H9 (cell line): ENCODE data around the gene CACTIN. TPM values are rescaled to one million over a fixed set of nuclear protein-coding genes. Genes with fewer than 3 reads are reported as not detected.

Source experiments
- DNase-seq: peaks from one replicate; pipeline ENCODE4 v3.0.0-alpha.2; 2017
- H2AFZ ChIP-seq: one replicate; pipeline ENCODE4 v1.6.1; 2013; ENCODE audit warnings: mild to moderate bottlenecking, low read length, control low read depth, moderate library complexity
- H2AK5ac ChIP-seq: 2 replicates; pipeline ENCODE4 v1.6.1; 2013; ENCODE audit warnings: low read length, control low read depth, mixed read lengths; ENCODE audit not compliant: insufficient read length
- H2BK120ac ChIP-seq: one replicate; pipeline ENCODE4 v1.6.1; 2013; ENCODE audit warnings: low read depth, mild to moderate bottlenecking, low read length, control low read depth, inconsistent platforms; ENCODE audit not compliant: poor library complexity, severe bottlenecking
- H2BK12ac ChIP-seq: 2 replicates; pipeline ENCODE4 v1.6.1; 2013; ENCODE audit warnings: low read length, control low read depth, mixed read lengths, low read depth; ENCODE audit not compliant: insufficient read length
- H2BK15ac ChIP-seq: 2 replicates; pipeline ENCODE4 v1.6.1; 2013; ENCODE audit warnings: low read depth, low read length, control low read depth
- H2BK20ac ChIP-seq: one replicate; pipeline ENCODE4 v1.6.1; 2013; ENCODE audit warnings: low read depth, mild to moderate bottlenecking, low read length, control low read depth, inconsistent platforms; ENCODE audit not compliant: poor library complexity, severe bottlenecking
- H2BK5ac ChIP-seq: 2 replicates; pipeline ENCODE4 v1.6.1; 2013; ENCODE audit warnings: low read length, control low read depth, mixed read lengths; ENCODE audit not compliant: insufficient read length
- H3K14ac ChIP-seq: 2 replicates; pipeline ENCODE4 v1.6.1; 2013; ENCODE audit warnings: low read length, control low read depth; ENCODE audit not compliant: insufficient read depth
- H3K18ac ChIP-seq: 2 replicates; pipeline ENCODE4 v1.6.1; 2013; ENCODE audit warnings: low read depth, mild to moderate bottlenecking, mixed read lengths, low read length, control low read depth; ENCODE audit not compliant: insufficient read length
- H3K23ac ChIP-seq: 2 replicates; pipeline ENCODE4 v1.6.1; 2013; ENCODE audit warnings: low read length, control low read depth, mixed read lengths, low read depth; ENCODE audit not compliant: insufficient read length
- H3K23me2 ChIP-seq: 2 replicates; pipeline ENCODE4 v1.6.1; 2013; ENCODE audit warnings: low read depth, mild to moderate bottlenecking, mixed read lengths, low read length, control low read depth; ENCODE audit not compliant: insufficient read length, poor library complexity, severe bottlenecking
- H3K27ac ChIP-seq: 2 replicates; pipeline ENCODE4 v1.5.1; 2013; ENCODE audit warnings: low read length, control low read depth, mixed read lengths, low read depth; ENCODE audit not compliant: insufficient read length
- H3K27me3 ChIP-seq: 2 replicates; pipeline ENCODE4 v1.6.1; 2013; ENCODE audit warnings: low read length, control low read depth, inconsistent platforms; ENCODE audit not compliant: insufficient read depth
- H3K4ac ChIP-seq: 2 replicates; pipeline ENCODE4 v1.6.1; 2013; ENCODE audit warnings: low read depth, mild to moderate bottlenecking, control low read depth, inconsistent platforms, low read length, moderate library complexity
- H3K4me1 ChIP-seq: 2 replicates; pipeline ENCODE4 v1.6.1; 2013; ENCODE audit warnings: low read length, control low read depth, inconsistent platforms; ENCODE audit not compliant: insufficient read depth
- H3K4me2 ChIP-seq: 2 replicates; pipeline ENCODE4 v1.6.1; 2013; ENCODE audit warnings: low read length, control low read depth, mixed read lengths; ENCODE audit not compliant: insufficient read length, insufficient read depth
- H3K56ac ChIP-seq: 2 replicates; pipeline ENCODE4 v1.6.1; 2013; ENCODE audit warnings: low read depth, mild to moderate bottlenecking, mixed read lengths, low read length, control low read depth; ENCODE audit not compliant: insufficient read length
- H3K79me1 ChIP-seq: 2 replicates; pipeline ENCODE4 v1.6.1; 2013; ENCODE audit warnings: low read depth, mild to moderate bottlenecking, moderate library complexity, low read length, control low read depth, inconsistent platforms; ENCODE audit not compliant: insufficient read depth, poor library complexity, severe bottlenecking
- H3K79me2 ChIP-seq: 2 replicates; pipeline ENCODE4 v1.6.1; 2013; ENCODE audit warnings: low read length, control low read depth, inconsistent platforms; ENCODE audit not compliant: insufficient read depth
- H3K9ac ChIP-seq: 2 replicates; pipeline ENCODE4 v1.6.1; 2013; ENCODE audit warnings: low read length, control low read depth, mixed read lengths; ENCODE audit not compliant: insufficient read length; ENCODE audit errors: extremely low read depth
- H3K9me3 ChIP-seq: one replicate; pipeline ENCODE4 v1.6.1; 2013; ENCODE audit warnings: low read depth, low read length, inconsistent platforms; ENCODE audit not compliant: control insufficient read depth
- H3T11ph ChIP-seq: one replicate; pipeline ENCODE4 v1.6.1; 2013; ENCODE audit warnings: mild to moderate bottlenecking, low read length, control low read depth, inconsistent platforms
- H4K20me1 ChIP-seq: one replicate; pipeline ENCODE4 v1.6.1; 2013; ENCODE audit not compliant: control insufficient read depth, insufficient read length, insufficient read depth
- H4K5ac ChIP-seq: 2 replicates; pipeline ENCODE4 v1.6.1; 2013; ENCODE audit warnings: low read depth, mild to moderate bottlenecking, mixed read lengths, low read length, control low read depth; ENCODE audit not compliant: insufficient read length
- H4K8ac ChIP-seq: replicated peaks from 2 replicates; pipeline ENCODE4 v1.6.1; 2013; ENCODE audit warnings: low read length, control low read depth, mixed read lengths, low read depth; ENCODE audit not compliant: insufficient read length
- H4K91ac ChIP-seq: 2 replicates; pipeline ENCODE4 v1.6.1; 2013; ENCODE audit warnings: low read depth, mild to moderate bottlenecking, moderate library complexity, mixed read lengths, low read length, control low read depth; ENCODE audit not compliant: insufficient read length
- H3K27ac Mint-ChIP-seq, 3 experiments: 2 replicates in 2 of 3; 3 replicates in 1 of 3; pipeline ENCODE4 v1.8.0; 2020 to 2021; ENCODE audit warnings: mixed read lengths in 3 of 3, mild to moderate bottlenecking in 1 of 3, moderate library complexity in 1 of 3
- H3K27me3 Mint-ChIP-seq: 2 replicates; pipeline ENCODE4 v1.8.0; 2021; ENCODE audit warnings: low read depth, mild to moderate bottlenecking, moderate library complexity, mixed read lengths
- H3K36me3 Mint-ChIP-seq, 3 experiments: 2 replicates in 2 of 3; 3 replicates in 1 of 3; pipeline ENCODE4 v1.8.0; 2020 to 2021; ENCODE audit warnings: low read depth in 3 of 3, mixed read lengths in 3 of 3; ENCODE audit not compliant: insufficient read depth in 1 of 3
- H3K4me1 Mint-ChIP-seq, 2 experiments: 2 replicates each; pipeline ENCODE4 v1.8.0; 2020; ENCODE audit warnings: mixed read lengths in 2 of 2
- H3K4me3 Mint-ChIP-seq, 2 experiments: 2 replicates in 1 of 2; 3 replicates in 1 of 2; pipeline ENCODE4 v1.8.0; 2020 to 2021; ENCODE audit warnings: mild to moderate bottlenecking in 2 of 2, mixed read lengths in 2 of 2, moderate library complexity in 1 of 2
- H3K9me3 Mint-ChIP-seq, 2 experiments: 2 replicates in 1 of 2; 3 replicates in 1 of 2; pipeline ENCODE4 v1.8.0; 2020; ENCODE audit warnings: mild to moderate bottlenecking in 2 of 2, mixed read lengths in 2 of 2, moderate library complexity in 1 of 2
- WGBS: extraction: QIAGEN DNeasy Blood & Tissue Kit; methylation state at CpG from one replicate; pipeline ENCODE4 v1.1.7; 2013; ENCODE audit warnings: missing lambda C conversion rate, low lambda C conversion rate, mixed read lengths; ENCODE audit not compliant: insufficient read length; ENCODE audit errors: extremely low coverage; 5-methylcytosine and 5-hydroxymethylcytosine counted together
- total RNA-seq: library from RNA; stranded (reverse); gene quantifications from 2 replicates; pipeline ENCODE4 v1.2.1, GENCODE V29; 2021
- TF ChIP-seq, protein P1 (sequence below): fragments of 200-600 bp; sonication (generic); conservative IDR thresholded peaks from 3 replicates; pipeline ENCODE4 v1.8.0; 2021; ENCODE audit warnings: antibody characterized with exemption, mild to moderate bottlenecking

The CACTIN gene
- total RNA-seq, 1 experiment from 2014 or later, result 37.3 TPM

DNA sequence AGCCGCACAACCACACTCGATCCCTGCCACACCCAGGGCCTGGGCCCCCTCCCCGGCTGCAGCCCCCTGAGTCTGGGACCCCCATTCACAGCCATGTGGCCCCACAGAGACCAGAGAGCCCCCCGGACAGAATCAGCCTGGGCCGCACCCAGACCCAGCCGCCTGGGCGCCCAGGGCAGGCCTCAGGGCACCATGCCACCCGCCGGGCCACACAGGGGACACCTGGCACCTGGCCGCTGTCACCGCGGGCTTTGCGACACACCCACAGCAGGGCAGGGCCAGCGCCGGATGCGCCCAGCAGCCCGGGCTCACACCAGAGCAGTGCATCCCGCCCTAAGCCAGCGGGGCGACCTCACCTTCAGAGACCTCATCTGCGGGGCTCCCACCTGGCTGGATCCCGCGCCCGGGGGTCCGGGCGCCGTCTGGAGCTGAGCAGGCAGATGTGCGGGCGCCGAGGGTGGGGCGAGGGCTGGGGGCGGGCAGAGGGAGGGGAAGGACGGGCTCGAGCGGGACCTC is 20.4 kb downstream of the CACTIN start:
- H3K9ac ChIP-seq, result no peak overlapping the region
- peaks cover 0 to 4% of the 10 kb centered on the region in 2 experiments; a peak in 1 of 5 replicates for H3K9me3 Mint-ChIP-seq
- no CpG with 5 or more reads among the region's 35 CpGs for WGBS

More for the DNA sequence above, 20.4 kb downstream of the CACTIN start:
- DNase-seq, result peak; percentile 64
- no peak overlapping the region for H4K91ac ChIP-seq
- H3K36me3 Mint-ChIP-seq, result peaks cover 3 to 6% (median 3%) of the 10 kb centered on the region in 3 experiments; a peak in 5 of 7 replicates
- H2AK5ac ChIP-seq, result no peak overlapping the region
- H3K27me3 ChIP-seq, result peaks cover 5% of the 10 kb centered on the region; the same call in 1 of the 2 replicates
- H2BK12ac ChIP-seq, result no peak overlapping the region
- no peak overlapping the region for H3K18ac ChIP-seq
- no peak overlapping the region for H2BK15ac ChIP-seq
- H3K4ac ChIP-seq, result no peak overlapping the region
- H2AFZ ChIP-seq, result no peak overlapping the region
- no peaks in the 10 kb centered on the region for H3K79me2 ChIP-seq
- H3K4me1 Mint-ChIP-seq, result peaks cover 12% of the 10 kb centered on the region in 2 experiments
- H3K27me3 Mint-ChIP-seq, result peaks cover 4% of the 10 kb centered on the region
- H2BK5ac ChIP-seq, result no peak overlapping the region
- H3K23ac ChIP-seq, result no peak overlapping the region
- H2BK120ac ChIP-seq, result no peak overlapping the region
- no peaks in the 10 kb centered on the region for H3K9me3 ChIP-seq
- H4K20me1 ChIP-seq, result no peaks in the 10 kb centered on the region
- peak overlapping the region; percentile 56 for H3K4me2 ChIP-seq
- H4K5ac ChIP-seq, result no peak overlapping the region
- no peak overlapping the region for H2BK20ac ChIP-seq
- H3K27ac ChIP-seq, result no peak overlapping the region
- H3K56ac ChIP-seq, result no peak overlapping the region
- H3K27ac Mint-ChIP-seq, result no peak overlapping the region
- H3K4me1 ChIP-seq, result no peaks in the 10 kb centered on the region; the same call in 1 of the 2 replicates
- H4K8ac ChIP-seq, result no peak overlapping the region
- no peak overlapping the region for H3T11ph ChIP-seq
- H3K23me2 ChIP-seq, result peaks cover 2% of the 10 kb centered on the region
- TF ChIP-seq, protein P1, sequence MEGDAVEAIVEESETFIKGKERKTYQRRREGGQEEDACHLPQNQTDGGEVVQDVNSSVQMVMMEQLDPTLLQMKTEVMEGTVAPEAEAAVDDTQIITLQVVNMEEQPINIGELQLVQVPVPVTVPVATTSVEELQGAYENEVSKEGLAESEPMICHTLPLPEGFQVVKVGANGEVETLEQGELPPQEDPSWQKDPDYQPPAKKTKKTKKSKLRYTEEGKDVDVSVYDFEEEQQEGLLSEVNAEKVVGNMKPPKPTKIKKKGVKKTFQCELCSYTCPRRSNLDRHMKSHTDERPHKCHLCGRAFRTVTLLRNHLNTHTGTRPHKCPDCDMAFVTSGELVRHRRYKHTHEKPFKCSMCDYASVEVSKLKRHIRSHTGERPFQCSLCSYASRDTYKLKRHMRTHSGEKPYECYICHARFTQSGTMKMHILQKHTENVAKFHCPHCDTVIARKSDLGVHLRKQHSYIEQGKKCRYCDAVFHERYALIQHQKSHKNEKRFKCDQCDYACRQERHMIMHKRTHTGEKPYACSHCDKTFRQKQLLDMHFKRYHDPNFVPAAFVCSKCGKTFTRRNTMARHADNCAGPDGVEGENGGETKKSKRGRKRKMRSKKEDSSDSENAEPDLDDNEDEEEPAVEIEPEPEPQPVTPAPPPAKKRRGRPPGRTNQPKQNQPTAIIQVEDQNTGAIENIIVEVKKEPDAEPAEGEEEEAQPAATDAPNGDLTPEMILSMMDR, result no peak
- H3K4me3 Mint-ChIP-seq, result peak overlapping the region; percentile 38 to 67
- no peak overlapping the region for H3K14ac ChIP-seq
- H3K79me1 ChIP-seq, result no peaks in the 10 kb centered on the region
